ENCODE results near the gene SYTL5. TPM values are rescaled to one million over a fixed set of nuclear protein-coding genes. Genes with fewer than 3 reads are reported as not detected.

Gene SYTL5
- total and polyA plus RNA-seq, 2 of the 4 experiments (the other 2 are of a cell fraction) = 0.19 to 0.54 TPM

GRCh38 chrX:37961118-37961517, 45.2 kb upstream of the SYTL5 start:
- H3K9ac ChIP-seq (ENCODE audit: low read depth, low read length) = no peak overlapping the region
- no TSS peak for BruUV-seq (replicated peaks)
- no peak overlapping the region for H3K14ac ChIP-seq (replicated peaks; ENCODE audit: low read depth, low read length)
- H3K9me1 ChIP-seq (ENCODE audit: insufficient read depth, low read length) = no peaks in the 10 kb centered on the region
- no peak for TF ChIP-seq MAFK (IDR thresholded peaks at IDR 0.05; ENCODE audit: low read depth, low read length)
- no peak for TF ChIP-seq USF2 (IDR thresholded peaks at IDR 0.05; ENCODE audit: low read depth, low read length)
- no peak for TF ChIP-seq BHLHE40 (IDR thresholded peaks at IDR 0.05; ENCODE audit: low read depth, low read length)
- TF ChIP-seq POLR2A (IDR thresholded peaks at IDR 0.05; ENCODE audit: low read depth, low read length) = no peak
- TF ChIP-seq FOS (IDR thresholded peaks at IDR 0.05; ENCODE audit: low read depth, low read length) = no peak
- no peak for TF ChIP-seq RCOR1 (IDR thresholded peaks at IDR 0.05; ENCODE audit: insufficient replicate concordance, low read length)
- TF ChIP-seq CTCF (conservative IDR thresholded peaks at IDR 0.05; ENCODE audit: low read depth, low read length) = no peak
- no peak for TF ChIP-seq RAD21 (IDR thresholded peaks at IDR 0.05; ENCODE audit: low read length)
- no peak for TF ChIP-seq MAZ (IDR thresholded peaks at IDR 0.05; ENCODE audit: borderline replicate concordance, low read depth, low read length)
- TF ChIP-seq NFE2L2 (IDR thresholded peaks at IDR 0.05; ENCODE audit: low read depth, low read length) = no peak
- TF ChIP-seq MXI1 (IDR thresholded peaks at IDR 0.05; ENCODE audit: borderline replicate concordance, low read depth, low read length) = no peak
- TF ChIP-seq RFX5 (IDR thresholded peaks at IDR 0.05; ENCODE audit: low read depth, low read length) = no peak
- no peak for TF ChIP-seq SMC3 (IDR thresholded peaks at IDR 0.05; ENCODE audit: low read depth, low read length)
- TF ChIP-seq ELK1 (IDR thresholded peaks at IDR 0.05; ENCODE audit: borderline replicate concordance, low read depth, low read length) = no peak
- TF ChIP-seq CHD1 (IDR thresholded peaks at IDR 0.05; ENCODE audit: low read depth, low read length) = no peak
- no peak for TF ChIP-seq CEBPB (IDR thresholded peaks at IDR 0.05; ENCODE audit: low read depth, low read length)
- no peak overlapping the region for H3K4me2 ChIP-seq (ENCODE audit: low read depth, low read length)
- intact Hi-C loops (cut with micrococcal nuclease) = no loop called here
- H3K36me3 ChIP-seq (ENCODE audit: control insufficient read depth, insufficient read depth, low read length) = no peaks in the 10 kb centered on the region
- no peak overlapping the region for H3K18ac ChIP-seq (ENCODE audit: low read depth, low read length)
- in situ Hi-C loops (cut with MboI; ENCODE audit: low sequenced_read_pairs) = no loop called here
- H3K27ac ChIP-seq (ENCODE audit: insufficient read depth, low read length) = no peak overlapping the region
- H4K5ac ChIP-seq (ENCODE audit: low read depth, low read length) = no peak overlapping the region
- H2BK5ac ChIP-seq (ENCODE audit: low read depth, low read length, poor library complexity, severe bottlenecking) = no peak overlapping the region
- no peak overlapping the region for H3K4me3 ChIP-seq (ENCODE audit: insufficient read depth, low read depth, low read length)
- ATAC-seq (ENCODE audit: low read depth) (no peak), DNase-seq (no peak)
- no peaks in the 10 kb centered on the region for H4K20me1 ChIP-seq (ENCODE audit: insufficient read depth, low read length)
- no peak overlapping the region for H4K91ac ChIP-seq (ENCODE audit: insufficient read depth, low read depth, low read length)
- no peak overlapping the region for H2BK120ac ChIP-seq (ENCODE audit: low read depth, low read length)
- no CpG with 5 or more reads among the region's 1 CpG for WGBS, 2 experiments (ENCODE audit: extremely low coverage in 2 of 2, insufficient read length in 1 of 2)
- POLR2A ChIA-PET (ENCODE audit: unreplicated experiment) = no interaction called here
- no peak overlapping the region for H2AK5ac ChIP-seq (ENCODE audit: low read depth, low read length)
- no peak overlapping the region for H3K4ac ChIP-seq (ENCODE audit: low read depth, low read length)
- no peak overlapping the region for H3K56ac ChIP-seq (ENCODE audit: extremely low read depth, insufficient read depth, low read length)
- no peaks in the 10 kb centered on the region for H3K9me3 ChIP-seq (ENCODE audit: control insufficient read depth, insufficient read depth, low read length)
- dilution Hi-C loops (cut with HindIII; ENCODE audit: low sequenced_read_pairs, unreplicated experiment) = no loop called here
- no peak overlapping the region for H2AK9ac ChIP-seq (replicated peaks; ENCODE audit: low read depth, low read length, poor library complexity)
- no peak overlapping the region for H3K23ac ChIP-seq (ENCODE audit: low read depth, low read length)
- H2AFZ ChIP-seq (replicated peaks; ENCODE audit: low read length, poor library complexity) = no peak overlapping the region
- no peaks in the 10 kb centered on the region for H3K79me1 ChIP-seq (ENCODE audit: low read depth in 1 of 2, low read length in 2 of 2)
- H4K8ac ChIP-seq (ENCODE audit: low read depth in 2 of 2, low read length in 2 of 2) = no peak overlapping the region
- no peak overlapping the region for H2BK20ac ChIP-seq (ENCODE audit: low read depth, low read length)
- H2BK15ac ChIP-seq (ENCODE audit: low read depth, low read length) = no peak overlapping the region
- no peaks in the 10 kb centered on the region for H3K4me1 ChIP-seq (ENCODE audit: control insufficient read depth, insufficient read depth, low read length)
- CTCF ChIA-PET = no interaction called here
- no peaks in the 10 kb centered on the region for H3K27me3 ChIP-seq (ENCODE audit: control insufficient read depth, insufficient read depth, low read length)

Data from IMR-90 (cell line).